Endodermal cell (in vitro differentiated cells): Measurements from ENCODE around the gene ZMAT5. TPM values are rescaled to one million over a fixed set of nuclear protein-coding genes. Genes with fewer than 3 reads are reported as not detected.

Source experiments
- DNase-seq: peaks from one replicate; pipeline ENCODE4 v3.0.0-alpha.2; 2017
- H3K27ac ChIP-seq: 2 replicates; pipeline ENCODE4 v1.5.1; 2013; ENCODE audit warnings: mild to moderate bottlenecking, low read depth, low read length, moderate library complexity
- H3K27me3 ChIP-seq: 2 replicates; pipeline ENCODE4 v1.6.1; 2013; ENCODE audit warnings: mild to moderate bottlenecking, low read length, moderate library complexity; ENCODE audit not compliant: insufficient read depth, control insufficient read depth, poor library complexity, severe bottlenecking
- H3K36me3 ChIP-seq: 2 replicates; pipeline ENCODE4 v1.7.0; 2013; ENCODE audit warnings: mild to moderate bottlenecking, low read length, moderate library complexity; ENCODE audit not compliant: control insufficient read depth, insufficient read depth
- H3K4me1 ChIP-seq: one replicate; pipeline ENCODE4 v1.7.0; 2013; ENCODE audit warnings: low read length; ENCODE audit not compliant: control insufficient read depth, insufficient read depth
- H3K4me3 ChIP-seq: 2 replicates; pipeline ENCODE4 v1.5.1; 2013; ENCODE audit warnings: mild to moderate bottlenecking, low read length, moderate library complexity
- H3K9ac ChIP-seq: 2 replicates; pipeline ENCODE4 v1.6.1; 2013; ENCODE audit warnings: mild to moderate bottlenecking, low read length, moderate library complexity; ENCODE audit not compliant: poor library complexity, severe bottlenecking; ENCODE audit errors: extremely low read depth
- H3K9me3 ChIP-seq: 2 replicates; pipeline ENCODE4 v1.6.1; 2013; ENCODE audit warnings: mild to moderate bottlenecking, low read length, moderate library complexity; ENCODE audit not compliant: control insufficient read depth
- H3K27ac Mint-ChIP-seq: 2 replicates; pipeline ENCODE4 v1.8.0; 2020; ENCODE audit warnings: mixed read lengths
- H3K27me3 Mint-ChIP-seq: 2 replicates; pipeline ENCODE4 v1.8.0; 2021; ENCODE audit warnings: mild to moderate bottlenecking, mixed read lengths; ENCODE audit not compliant: insufficient read depth
- H3K36me3 Mint-ChIP-seq: 2 replicates; pipeline ENCODE4 v1.8.0; 2020; ENCODE audit warnings: low read depth, mixed read lengths
- H3K4me1 Mint-ChIP-seq: 2 replicates; pipeline ENCODE4 v1.8.0; 2020; ENCODE audit warnings: mixed read lengths
- H3K4me3 Mint-ChIP-seq: 2 replicates; pipeline ENCODE4 v1.8.0; 2020; ENCODE audit warnings: mild to moderate bottlenecking, moderate library complexity, mixed read lengths
- H3K9me3 Mint-ChIP-seq: 2 replicates; pipeline ENCODE4 v1.8.0; 2020; ENCODE audit warnings: mild to moderate bottlenecking, mixed read lengths
- CTCF ChIP-seq: fragments of 200-600 bp; sonication (generic); conservative IDR thresholded peaks from 2 replicates; pipeline ENCODE4 v1.5.0; 2021; ENCODE audit warnings: antibody characterized with exemption, mild to moderate bottlenecking
- WGBS, 2 experiments: methylation state at CpG; one replicate each; pipeline versions ENCODE4 v1.1.5 to v1.1.7; 2013; ENCODE audit warnings: missing lambda C conversion rate in 2 of 2, mixed read lengths in 1 of 2; ENCODE audit not compliant: insufficient coverage in 1 of 2, insufficient read length in 1 of 2; 5-methylcytosine and 5-hydroxymethylcytosine counted together
- total RNA-seq, 2 donors: library from RNA; stranded (reverse); fragmentation: NEBNext Ultra II Directional in 1 of 2; extraction: Animal tissue kit (Norgen Biotek cat#: 25700) in 1 of 2; gene quantifications; 2 replicates in 1 of 2; 3 replicates in 1 of 2; pipeline ENCODE4 v1.2.1, GENCODE V29; 2021

Gene ZMAT5
- total RNA-seq, 2 donors from 2014 or later, result 15.5 to 22.5 TPM

GRCh38 chr22:29813126-29813525 lies 46.3 kb upstream of the ZMAT5 start:
- H3K36me3 ChIP-seq, result peaks cover 76% of the 10 kb centered on the region
- H3K27ac ChIP-seq, result no peak overlapping the region
- no peaks in the 10 kb centered on the region for H3K27me3 Mint-ChIP-seq
- peak overlapping the region; percentile 21 for H3K27ac Mint-ChIP-seq
- no peak for TF ChIP-seq CTCF
- H3K9me3 ChIP-seq, result no peaks in the 10 kb centered on the region
- DNase-seq, result no peak
- peaks cover 56% of the 10 kb centered on the region for H3K36me3 Mint-ChIP-seq
- no peaks in the 10 kb centered on the region for H3K4me1 ChIP-seq
- H3K4me3 Mint-ChIP-seq, result no peak overlapping the region
- no peak overlapping the region for H3K4me3 ChIP-seq
- no peaks in the 10 kb centered on the region for H3K9me3 Mint-ChIP-seq
- no peaks in the 10 kb centered on the region for H3K4me1 Mint-ChIP-seq
- H3K9ac ChIP-seq, result no peak overlapping the region
- 92 to 95% methylated on average over 6 to 8 of the region's 8 CpGs for WGBS, 2 experiments
- H3K27me3 ChIP-seq, result no peaks in the 10 kb centered on the region

GRCh38 chr22:29811377-29811776 lies 44.6 kb upstream of the ZMAT5 start:
- Mint-ChIP-seq H3K36me3 (peaks cover 71% of the 10 kb centered on the region), H3K27me3 (no peaks in the 10 kb centered on the region), H3K4me3 (no peak overlapping the region), H3K4me1 (no peaks in the 10 kb centered on the region), H3K27ac (no peak overlapping the region), H3K9me3 (no peaks in the 10 kb centered on the region)
- no peaks in the 10 kb centered on the region for H3K27me3 ChIP-seq
- TF ChIP-seq CTCF, result no peak
- H3K27ac ChIP-seq, result no peak overlapping the region
- 90 to 100% methylated on average over 2 of the region's 2 CpGs for WGBS, 2 experiments
- H3K4me3 ChIP-seq, result no peak overlapping the region
- no peak overlapping the region for H3K9ac ChIP-seq
- no peak for DNase-seq
- H3K4me1 ChIP-seq, result no peaks in the 10 kb centered on the region
- H3K9me3 ChIP-seq, result no peaks in the 10 kb centered on the region
- H3K36me3 ChIP-seq, result peaks cover 81% of the 10 kb centered on the region

GRCh38 chr22:29810216-29810615 lies 43.4 kb upstream of the ZMAT5 start:
- Histone ChIP-seq H3K9ac (no peak overlapping the region), H3K4me1 (no peaks in the 10 kb centered on the region), H3K27me3 (no peaks in the 10 kb centered on the region), H3K9me3 (no peaks in the 10 kb centered on the region), H3K27ac (no peak overlapping the region), H3K4me3 (no peak overlapping the region), H3K36me3 (peaks cover 81% of the 10 kb centered on the region)
- DNase-seq, result no peak
- Mint-ChIP-seq H3K4me3 (no peak overlapping the region), H3K27me3 (no peaks in the 10 kb centered on the region), H3K36me3 (peaks cover 75% of the 10 kb centered on the region), H3K27ac (no peak overlapping the region), H3K9me3 (no peaks in the 10 kb centered on the region), H3K4me1 (no peaks in the 10 kb centered on the region)
- 92 to 100% methylated on average over 2 of the region's 2 CpGs for WGBS, 2 experiments
- no peak for TF ChIP-seq CTCF
